Cardiac muscle cell (in vitro differentiated cells and primary cell): ENCODE data around the gene ESYT3. TPM values are rescaled to one million over a fixed set of nuclear protein-coding genes. Genes with fewer than 3 reads are reported as not detected.
A peak's percentile ranks its signal among the peaks of the same experiment; 100 is the strongest.

ENCODE experiments used
- DNase-seq, 2 donors: peaks; one replicate each; pipeline versions ENCODE4 v3.0.0 to v3.0.0-alpha.2; 2010 to 2017; ENCODE audit warnings: low read depth in 1 of 2, low spot score in 1 of 2
- H3K27ac ChIP-seq: fragments of 200-600 bp; sonication (generic); 2 replicates; pipeline ENCODE4 v1.5.1; 2016
- H3K27me3 ChIP-seq: fragments of 200-600 bp; sonication (generic); 2 replicates; pipeline ENCODE4 v1.6.0; 2016; ENCODE audit warnings: control low read depth
- H3K36me3 ChIP-seq: fragments of 200-600 bp; sonication (generic); 2 replicates; pipeline ENCODE4 v1.5.1; 2016; ENCODE audit warnings: control low read depth
- H3K4me1 ChIP-seq: fragments of 200-600 bp; sonication (generic); 2 replicates; pipeline ENCODE4 v1.8.1; 2017; ENCODE audit warnings: low read depth, mild to moderate bottlenecking, mixed run types
- H3K4me3 ChIP-seq: fragments of 200-600 bp; sonication (generic); 2 replicates; pipeline ENCODE4 v1.5.1; 2016; ENCODE audit warnings: mild to moderate bottlenecking
- H3K9me3 ChIP-seq: fragments of 200-600 bp; sonication (generic); 2 replicates; pipeline ENCODE4 v1.5.1; 2017; ENCODE audit warnings: low read depth, mild to moderate bottlenecking, control low read depth
- polyA plus RNA-seq: library from polyadenylated mRNA; unstranded; fragments of >200 nt; fragmentation: Nextera tagmentation; extraction: Ambion mirVana; gene quantifications from 2 replicates; pipeline ENCODE4 v1.2.1, GENCODE V29; 2016
- total RNA-seq: library from RNA; depleted of rRNA; stranded (reverse); fragments of >200 nt; gene quantifications from 2 replicates; pipeline ENCODE4 v1.2.3, GENCODE V29; 2016
- TF ChIP-seq, protein P1 (sequence below): IDR thresholded peaks from 2 replicates; pipeline ENCODE4 v1.5.1; 2012; ENCODE audit warnings: low read depth, mild to moderate bottlenecking, low read length

The ESYT3 gene
- total and polyA plus RNA-seq, 2 experiments from 2014 or later: 1.8 to 6.3 TPM

DNA sequence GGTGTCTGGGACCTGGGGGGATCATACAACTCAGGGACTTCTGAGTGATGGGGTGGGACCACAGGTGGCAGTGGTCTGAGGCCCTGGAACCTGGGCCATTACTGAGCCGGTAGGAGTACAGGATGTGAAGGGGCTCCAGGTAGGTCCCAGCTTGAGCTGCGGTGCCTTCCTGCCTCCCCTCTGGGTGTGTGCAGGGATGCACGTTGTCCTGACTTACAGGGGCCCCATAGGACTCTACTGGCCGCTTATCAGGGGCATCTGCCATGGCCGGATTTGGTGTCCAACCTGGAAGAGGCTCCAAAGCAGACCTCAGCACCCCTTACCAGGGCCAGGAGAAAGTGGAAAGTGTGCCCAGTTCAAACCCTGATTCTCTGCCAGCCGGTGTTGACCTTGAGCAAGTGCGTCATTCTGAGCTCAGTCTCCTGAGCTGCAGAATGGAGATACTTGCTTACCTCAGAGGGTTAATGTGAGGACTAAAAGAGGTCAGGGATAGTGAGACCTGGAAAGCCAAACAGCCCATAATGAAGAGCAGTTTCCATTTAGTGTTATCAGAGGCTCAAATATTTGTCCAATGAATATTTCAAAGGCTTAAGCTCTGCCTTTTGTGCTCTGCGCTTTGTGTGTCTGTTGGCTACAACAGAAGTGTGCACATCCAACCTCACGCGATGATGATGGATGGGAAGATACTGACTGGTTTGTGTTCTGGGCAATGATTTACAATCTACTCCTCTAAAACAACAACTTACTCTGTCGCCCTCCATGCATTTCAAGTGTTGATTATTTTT lies 35.4 kb upstream of the ESYT3 start:
- no peak for DNase-seq
- Histone ChIP-seq H3K9me3 (no peaks in the 10 kb centered on the region), H3K36me3 (peaks cover 31% of the 10 kb centered on the region), H3K27ac (peak overlapping the region; percentile 78), H3K4me3 (no peak overlapping the region), H3K27me3 (no peaks in the 10 kb centered on the region), H3K4me1 (peaks cover 22% of the 10 kb centered on the region)
- TF ChIP-seq, protein P1, sequence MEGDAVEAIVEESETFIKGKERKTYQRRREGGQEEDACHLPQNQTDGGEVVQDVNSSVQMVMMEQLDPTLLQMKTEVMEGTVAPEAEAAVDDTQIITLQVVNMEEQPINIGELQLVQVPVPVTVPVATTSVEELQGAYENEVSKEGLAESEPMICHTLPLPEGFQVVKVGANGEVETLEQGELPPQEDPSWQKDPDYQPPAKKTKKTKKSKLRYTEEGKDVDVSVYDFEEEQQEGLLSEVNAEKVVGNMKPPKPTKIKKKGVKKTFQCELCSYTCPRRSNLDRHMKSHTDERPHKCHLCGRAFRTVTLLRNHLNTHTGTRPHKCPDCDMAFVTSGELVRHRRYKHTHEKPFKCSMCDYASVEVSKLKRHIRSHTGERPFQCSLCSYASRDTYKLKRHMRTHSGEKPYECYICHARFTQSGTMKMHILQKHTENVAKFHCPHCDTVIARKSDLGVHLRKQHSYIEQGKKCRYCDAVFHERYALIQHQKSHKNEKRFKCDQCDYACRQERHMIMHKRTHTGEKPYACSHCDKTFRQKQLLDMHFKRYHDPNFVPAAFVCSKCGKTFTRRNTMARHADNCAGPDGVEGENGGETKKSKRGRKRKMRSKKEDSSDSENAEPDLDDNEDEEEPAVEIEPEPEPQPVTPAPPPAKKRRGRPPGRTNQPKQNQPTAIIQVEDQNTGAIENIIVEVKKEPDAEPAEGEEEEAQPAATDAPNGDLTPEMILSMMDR: no peak

GRCh38 chr3:138399766-138400165 lies 34.6 kb upstream of the ESYT3 start:
- no peaks in the 10 kb centered on the region for H3K27me3 ChIP-seq
- peaks cover 20% of the 10 kb centered on the region for H3K4me1 ChIP-seq
- H3K9me3 ChIP-seq: no peaks in the 10 kb centered on the region
- TF ChIP-seq, protein P1: no peak
- H3K27ac ChIP-seq: peak overlapping the region; percentile 78
- H3K4me3 ChIP-seq: no peak overlapping the region
- DNase-seq: no peak
- H3K36me3 ChIP-seq: peaks cover 39% of the 10 kb centered on the region

DNA sequence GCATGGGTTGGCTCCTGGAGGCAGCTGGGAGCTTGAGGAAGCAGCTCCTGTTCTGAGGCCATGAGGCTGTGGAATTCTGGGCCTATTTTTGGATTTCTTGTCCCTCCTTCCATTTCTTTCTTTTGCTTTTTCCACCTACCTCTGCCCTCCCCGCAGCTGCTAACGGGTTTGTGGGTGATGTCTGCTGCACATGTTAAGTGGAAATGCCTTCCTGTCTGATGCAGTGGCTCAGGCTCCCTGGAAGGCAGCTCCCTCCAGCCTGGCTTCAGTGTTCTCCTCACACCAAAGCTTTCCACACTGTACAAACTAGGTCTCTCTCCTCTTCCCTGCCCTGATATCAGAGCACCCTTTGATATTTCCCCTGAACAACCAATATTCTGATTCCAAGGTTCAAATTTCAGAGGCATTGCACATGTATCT lies 33.8 kb upstream of the ESYT3 start:
- no peak overlapping the region for H3K4me3 ChIP-seq
- H3K27me3 ChIP-seq: no peaks in the 10 kb centered on the region
- H3K36me3 ChIP-seq: peaks cover 47% of the 10 kb centered on the region
- DNase-seq: peak in 1 of 2 donors; percentile 38
- H3K9me3 ChIP-seq: no peaks in the 10 kb centered on the region
- peaks cover 17% of the 10 kb centered on the region for H3K4me1 ChIP-seq
- TF ChIP-seq, protein P1: no peak
- peak overlapping the region; percentile 78 for H3K27ac ChIP-seq

DNA sequence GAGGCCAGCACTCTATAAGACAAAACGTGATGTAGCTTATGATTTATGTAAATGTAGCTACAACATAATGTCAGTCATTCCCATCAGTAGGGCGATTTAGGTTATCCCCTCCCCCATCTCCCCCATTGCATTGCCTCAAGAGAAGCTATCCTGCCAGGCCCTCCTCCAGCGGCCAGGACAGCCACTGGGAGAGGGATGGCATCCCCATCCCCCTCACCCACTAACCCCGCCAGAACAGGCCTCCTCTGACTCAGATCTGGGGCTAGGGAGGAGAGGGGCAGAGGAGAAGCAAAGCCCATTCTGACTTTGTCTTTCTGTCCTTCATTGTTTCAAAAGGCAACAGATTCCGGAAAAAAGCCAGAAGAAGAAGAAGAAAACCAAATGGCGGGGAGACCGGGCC lies 32.6 kb upstream of the ESYT3 start:
- Histone ChIP-seq H3K27ac (no peak overlapping the region), H3K27me3 (no peaks in the 10 kb centered on the region), H3K9me3 (no peaks in the 10 kb centered on the region), H3K4me1 (peaks cover 17% of the 10 kb centered on the region), H3K36me3 (peaks cover 47% of the 10 kb centered on the region), H3K4me3 (no peak overlapping the region)
- TF ChIP-seq, protein P1: no peak
- DNase-seq: no peak

GRCh38 chr3:138404121-138404520 lies 30.3 kb upstream of the ESYT3 start:
- no peak for DNase-seq
- H3K36me3 ChIP-seq: peaks cover 43% of the 10 kb centered on the region
- TF ChIP-seq, protein P1: no peak

More at GRCh38 chr3:138404121-138404520, 30.3 kb upstream of the ESYT3 start:
- Histone ChIP-seq H3K4me1 (peaks cover 16% of the 10 kb centered on the region), H3K9me3 (no peaks in the 10 kb centered on the region), H3K27ac (no peak overlapping the region), H3K4me3 (no peak overlapping the region), H3K27me3 (no peaks in the 10 kb centered on the region)
